ENCODE data around the gene SPATA17. TPM values are rescaled to one million over a fixed set of nuclear protein-coding genes. Genes with fewer than 3 reads are reported as not detected.
A peak's percentile ranks its signal among the peaks of the same experiment; 100 is the strongest.

Gene SPATA17
- polyA plus RNA-seq, 1 donor (not counting 4 experiments of a cell fraction or from before 2014, with no cell fraction given): 1.8 TPM

DNA sequence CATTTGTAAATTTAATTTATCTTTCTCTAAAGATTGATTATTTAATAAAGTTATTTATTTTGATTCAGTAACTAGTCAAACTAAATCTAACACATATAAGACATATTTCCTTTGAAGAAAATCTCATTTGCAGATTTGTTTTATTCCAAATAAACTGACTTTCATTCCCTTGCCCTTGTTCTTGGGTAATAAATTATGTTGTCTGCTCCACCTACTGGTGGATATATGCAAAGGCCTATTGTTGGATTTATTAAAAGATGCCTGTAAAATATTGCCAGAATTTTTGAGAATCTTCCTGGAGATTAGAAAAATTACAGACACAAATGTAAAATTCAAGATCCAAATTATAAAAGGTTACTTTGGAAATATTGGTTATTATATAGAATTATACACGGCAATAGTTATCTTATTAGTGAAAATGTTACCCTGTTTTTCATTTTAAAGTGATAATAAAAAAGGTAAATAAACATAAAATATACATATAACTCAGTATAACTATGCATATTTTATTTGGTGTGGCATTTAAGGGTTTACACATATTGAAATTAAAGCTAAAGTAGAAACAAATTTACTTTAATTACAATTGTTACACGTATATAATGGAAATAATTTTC lies 116.1 kb downstream of the SPATA17 start:
- peak; percentile 5 for DNase-seq (ENCODE audit: low read depth, low spot score)
- Histone ChIP-seq H3K4me1 (ENCODE audit: control insufficient read depth, extremely low read depth, insufficient read depth, low read length) (no peaks in the 10 kb centered on the region), H3K27me3 (ENCODE audit: control insufficient read depth, extremely low read depth, insufficient read depth, low read length) (no peaks in the 10 kb centered on the region), H3K9me1 (ENCODE audit: control insufficient read depth, extremely low read depth, insufficient read depth, low read length) (no peaks in the 10 kb centered on the region), H3K9ac (ENCODE audit: control insufficient read depth, extremely low read depth, insufficient read depth, low read length) (no peak overlapping the region), H2AFZ (ENCODE audit: control insufficient read depth, low read length) (no peak overlapping the region), H3K27ac (ENCODE audit: control insufficient read depth, insufficient read depth, low read length) (no peak overlapping the region), H3K79me2 (ENCODE audit: control insufficient read depth, insufficient read depth, low read length) (no peaks in the 10 kb centered on the region), H4K20me1 (ENCODE audit: control insufficient read depth, extremely low read depth, insufficient read depth, low read length) (no peaks in the 10 kb centered on the region), H3K9me3 (ENCODE audit: control insufficient read depth, low read depth, low read length) (no peaks in the 10 kb centered on the region), H3K4me2 (ENCODE audit: control insufficient read depth, extremely low read depth, insufficient read depth, low read depth, low read length) (no peak overlapping the region), H3K36me3 (ENCODE audit: control insufficient read depth in 2 of 2, extremely low read depth in 1 of 2, insufficient read depth in 2 of 2, low read length in 2 of 2) (no peaks in the 10 kb centered on the region), H3K4me3 (ENCODE audit: control insufficient read depth in 2 of 3, extremely low read depth in 1 of 3, insufficient read depth in 2 of 3, low read depth in 1 of 3, low read length in 3 of 3) (no peak overlapping the region)
- no peak for FAIRE-seq
- dilution Hi-C loops (cut with MboI; ENCODE audit: extremely low pct_ligation_motif_present, low sequenced_read_pairs): no loop called here
- TF ChIP-seq EZH2 (IDR thresholded peaks at IDR 0.05; ENCODE audit: low read length): no peak
- TF ChIP-seq, protein P1, sequence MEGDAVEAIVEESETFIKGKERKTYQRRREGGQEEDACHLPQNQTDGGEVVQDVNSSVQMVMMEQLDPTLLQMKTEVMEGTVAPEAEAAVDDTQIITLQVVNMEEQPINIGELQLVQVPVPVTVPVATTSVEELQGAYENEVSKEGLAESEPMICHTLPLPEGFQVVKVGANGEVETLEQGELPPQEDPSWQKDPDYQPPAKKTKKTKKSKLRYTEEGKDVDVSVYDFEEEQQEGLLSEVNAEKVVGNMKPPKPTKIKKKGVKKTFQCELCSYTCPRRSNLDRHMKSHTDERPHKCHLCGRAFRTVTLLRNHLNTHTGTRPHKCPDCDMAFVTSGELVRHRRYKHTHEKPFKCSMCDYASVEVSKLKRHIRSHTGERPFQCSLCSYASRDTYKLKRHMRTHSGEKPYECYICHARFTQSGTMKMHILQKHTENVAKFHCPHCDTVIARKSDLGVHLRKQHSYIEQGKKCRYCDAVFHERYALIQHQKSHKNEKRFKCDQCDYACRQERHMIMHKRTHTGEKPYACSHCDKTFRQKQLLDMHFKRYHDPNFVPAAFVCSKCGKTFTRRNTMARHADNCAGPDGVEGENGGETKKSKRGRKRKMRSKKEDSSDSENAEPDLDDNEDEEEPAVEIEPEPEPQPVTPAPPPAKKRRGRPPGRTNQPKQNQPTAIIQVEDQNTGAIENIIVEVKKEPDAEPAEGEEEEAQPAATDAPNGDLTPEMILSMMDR (optimal IDR thresholded peaks at IDR 0.05 in 1 of 3, IDR thresholded peaks at IDR 0.05 in 1 of 3, conservative IDR thresholded peaks at IDR 0.05 in 1 of 3; ENCODE audit: extremely low read depth in 1 of 3, insufficient read depth in 2 of 3, low read length in 3 of 3): peak in 2 of 3 experiments; percentile 43 to 59

DNA sequence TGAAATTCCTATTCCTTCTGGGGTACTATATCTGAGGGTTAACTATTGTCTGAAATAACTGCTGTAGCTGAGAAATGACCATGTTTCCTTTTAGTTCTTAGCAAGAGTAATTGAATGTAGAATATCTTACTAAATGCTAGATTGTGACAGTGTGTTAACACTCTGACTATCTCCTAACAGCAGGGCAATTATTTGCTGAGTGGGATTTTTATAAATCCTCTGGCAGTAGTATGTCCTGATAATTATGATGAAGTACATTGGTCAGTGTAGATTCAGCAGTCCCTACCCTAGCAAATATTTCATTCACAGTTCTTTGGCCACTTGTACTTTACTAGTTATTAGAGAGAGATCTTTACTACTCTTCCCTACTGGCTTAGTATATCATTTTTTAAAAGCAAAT lies 138.6 kb downstream of the SPATA17 start:
- Histone ChIP-seq H3K9me1 (ENCODE audit: control insufficient read depth, extremely low read depth, insufficient read depth, low read length) (no peaks in the 10 kb centered on the region), H2AFZ (ENCODE audit: control insufficient read depth, low read length) (no peak overlapping the region), H3K4me3 (ENCODE audit: control insufficient read depth in 2 of 3, extremely low read depth in 1 of 3, insufficient read depth in 2 of 3, low read depth in 1 of 3, low read length in 3 of 3) (no peak overlapping the region), H3K27me3 (ENCODE audit: control insufficient read depth, extremely low read depth, insufficient read depth, low read length) (no peaks in the 10 kb centered on the region), H3K4me2 (ENCODE audit: control insufficient read depth, extremely low read depth, insufficient read depth, low read depth, low read length) (no peak overlapping the region), H3K27ac (ENCODE audit: control insufficient read depth, insufficient read depth, low read length) (no peak overlapping the region), H3K36me3 (ENCODE audit: control insufficient read depth in 2 of 2, extremely low read depth in 1 of 2, insufficient read depth in 2 of 2, low read length in 2 of 2) (no peaks in the 10 kb centered on the region), H4K20me1 (ENCODE audit: control insufficient read depth, extremely low read depth, insufficient read depth, low read length) (no peaks in the 10 kb centered on the region), H3K79me2 (ENCODE audit: control insufficient read depth, insufficient read depth, low read length) (no peaks in the 10 kb centered on the region), H3K9ac (ENCODE audit: control insufficient read depth, extremely low read depth, insufficient read depth, low read length) (no peak overlapping the region), H3K4me1 (ENCODE audit: control insufficient read depth, extremely low read depth, insufficient read depth, low read length) (no peaks in the 10 kb centered on the region), H3K9me3 (ENCODE audit: control insufficient read depth, low read depth, low read length) (no peaks in the 10 kb centered on the region)
- FAIRE-seq (no peak), DNase-seq (ENCODE audit: low read depth, low spot score) (no peak)
- dilution Hi-C loops (cut with MboI; ENCODE audit: extremely low pct_ligation_motif_present, low sequenced_read_pairs): no loop called here
- TF ChIP-seq, protein P1 (optimal IDR thresholded peaks at IDR 0.05 in 1 of 3, IDR thresholded peaks at IDR 0.05 in 1 of 3, conservative IDR thresholded peaks at IDR 0.05 in 1 of 3; ENCODE audit: extremely low read depth in 1 of 3, insufficient read depth in 2 of 3, low read length in 3 of 3): no peak
- no peak for TF ChIP-seq EZH2 (IDR thresholded peaks at IDR 0.05; ENCODE audit: low read length)
